Measurements from ENCODE around the gene PEX26.

DNA sequence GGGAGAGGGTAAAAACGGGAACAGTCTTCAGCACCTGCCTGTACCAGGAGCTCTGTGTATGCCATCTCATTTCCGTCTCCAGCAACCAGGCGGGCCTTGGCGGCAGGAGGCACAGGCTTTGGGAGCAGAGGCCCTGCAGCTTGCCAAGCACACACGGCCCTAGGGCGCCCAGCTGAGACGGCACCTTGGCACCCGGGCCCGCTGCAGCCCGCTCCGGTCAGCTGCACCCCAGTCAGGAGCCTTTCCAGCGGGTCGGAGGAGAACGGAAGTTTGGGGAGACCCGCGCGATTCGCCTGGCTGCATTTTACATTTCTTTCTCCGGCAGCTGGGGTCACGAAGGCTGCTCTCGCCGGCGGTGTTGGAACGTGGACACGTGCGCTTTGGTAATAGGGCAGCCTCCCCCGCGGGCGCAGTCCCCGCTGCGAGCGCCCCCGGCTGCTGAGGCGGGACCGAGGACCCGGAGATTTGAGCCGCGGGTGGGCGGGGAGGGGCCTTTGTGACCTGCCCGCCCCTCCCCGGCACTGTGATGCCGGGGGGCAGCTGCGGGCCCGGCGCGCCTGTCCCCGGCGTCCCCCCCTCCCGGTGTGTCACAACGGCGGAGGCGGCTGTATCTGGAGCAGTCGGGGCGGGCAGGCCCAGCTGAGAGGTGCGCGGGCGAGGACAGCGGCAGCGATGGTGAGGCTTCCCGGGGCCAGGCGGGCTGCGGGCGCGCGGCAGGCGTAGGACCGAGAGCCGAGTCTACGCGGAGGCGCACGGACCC lies 32.6 kb downstream of the PEX26 start, which contains the start of gene TUBA8:
- TF ChIP-seq, protein P1, sequence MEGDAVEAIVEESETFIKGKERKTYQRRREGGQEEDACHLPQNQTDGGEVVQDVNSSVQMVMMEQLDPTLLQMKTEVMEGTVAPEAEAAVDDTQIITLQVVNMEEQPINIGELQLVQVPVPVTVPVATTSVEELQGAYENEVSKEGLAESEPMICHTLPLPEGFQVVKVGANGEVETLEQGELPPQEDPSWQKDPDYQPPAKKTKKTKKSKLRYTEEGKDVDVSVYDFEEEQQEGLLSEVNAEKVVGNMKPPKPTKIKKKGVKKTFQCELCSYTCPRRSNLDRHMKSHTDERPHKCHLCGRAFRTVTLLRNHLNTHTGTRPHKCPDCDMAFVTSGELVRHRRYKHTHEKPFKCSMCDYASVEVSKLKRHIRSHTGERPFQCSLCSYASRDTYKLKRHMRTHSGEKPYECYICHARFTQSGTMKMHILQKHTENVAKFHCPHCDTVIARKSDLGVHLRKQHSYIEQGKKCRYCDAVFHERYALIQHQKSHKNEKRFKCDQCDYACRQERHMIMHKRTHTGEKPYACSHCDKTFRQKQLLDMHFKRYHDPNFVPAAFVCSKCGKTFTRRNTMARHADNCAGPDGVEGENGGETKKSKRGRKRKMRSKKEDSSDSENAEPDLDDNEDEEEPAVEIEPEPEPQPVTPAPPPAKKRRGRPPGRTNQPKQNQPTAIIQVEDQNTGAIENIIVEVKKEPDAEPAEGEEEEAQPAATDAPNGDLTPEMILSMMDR (IDR thresholded peaks at IDR 0.05; ENCODE audit: extremely low read depth in 1 of 2, insufficient read depth in 1 of 2, low read depth in 1 of 2, low read length in 2 of 2), result no peak
- TF ChIP-seq FOS (IDR thresholded peaks at IDR 0.05; ENCODE audit: borderline replicate concordance, insufficient read depth, low read length), result no peak
- TF ChIP-seq EZH2 (IDR thresholded peaks at IDR 0.05; ENCODE audit: borderline replicate concordance, low read depth, low read length, severe bottlenecking), result no peak

Data from endothelial cell of umbilical vein (primary cell).